DOHH2 (cell line): ENCODE results near the gene ZNF79.

Source experiments
- H3F3A ChIP-seq: fragments of 200-600 bp; sonication (generic), shearing (Covaris generic); 2 replicates; pipeline ENCODE4 v1.6.0; 2016; ENCODE audit warnings: antibody characterized with exemption, mild to moderate bottlenecking; ENCODE audit not compliant: control insufficient read depth, insufficient read depth
- H3K27ac ChIP-seq: fragments of 200-600 bp; sonication (generic); 2 replicates; pipeline ENCODE4 v1.5.1; 2014; ENCODE audit warnings: low read depth, mild to moderate bottlenecking, low read length, moderate library complexity
- H3K27me3 ChIP-seq: fragments of 200-600 bp; sonication (generic); 2 replicates; pipeline ENCODE4 v1.6.1; 2014; ENCODE audit warnings: mild to moderate bottlenecking, low read length, mixed read lengths; ENCODE audit not compliant: control insufficient read depth
- H3K36me3 ChIP-seq: fragments of 200-600 bp; sonication (generic); 2 replicates; pipeline ENCODE4 v1.6.1; 2014; ENCODE audit warnings: mild to moderate bottlenecking, low read length, moderate library complexity, mixed read lengths; ENCODE audit not compliant: control insufficient read depth
- H3K4me1 ChIP-seq: fragments of 200-600 bp; sonication (generic); 2 replicates; pipeline ENCODE4 v1.6.1; 2014; ENCODE audit warnings: mild to moderate bottlenecking, low read length, mixed read lengths; ENCODE audit not compliant: control insufficient read depth
- H3K4me2 ChIP-seq: fragments of 200-600 bp; sonication (generic); 2 replicates; pipeline ENCODE4 v1.6.0; 2014; ENCODE audit warnings: mild to moderate bottlenecking, low read length, moderate library complexity
- H3K4me3 ChIP-seq: fragments of 200-600 bp; sonication (generic); 2 replicates; pipeline ENCODE4 v1.5.1; 2014; ENCODE audit warnings: mild to moderate bottlenecking, low read length, mixed read lengths
- H3K79me2 ChIP-seq: fragments of 200-600 bp; sonication (generic); 2 replicates; pipeline ENCODE4 v1.6.1; 2014; ENCODE audit warnings: mild to moderate bottlenecking, low read length, mixed read lengths; ENCODE audit not compliant: control insufficient read depth
- H3K9me2 ChIP-seq: fragments of 200-600 bp; sonication (generic); replicated peaks from 2 replicates; pipeline ENCODE4 v1.6.1; 2014; ENCODE audit warnings: mild to moderate bottlenecking, low read length, mixed read lengths; ENCODE audit not compliant: control insufficient read depth
- H3K9me3 ChIP-seq: fragments of 200-600 bp; sonication (generic); 2 replicates; pipeline ENCODE4 v1.6.1; 2014; ENCODE audit warnings: antibody characterized with exemption, low read length, mixed read lengths; ENCODE audit not compliant: control insufficient read depth, insufficient read depth
- H4K20me1 ChIP-seq: fragments of 200-600 bp; sonication (generic); 2 replicates; pipeline ENCODE4 v1.6.0; 2014; ENCODE audit warnings: low read depth, mild to moderate bottlenecking, antibody characterized with exemption, low read length, moderate library complexity; ENCODE audit not compliant: control insufficient read depth, insufficient read depth
- CTCF ChIP-seq: fragments of 200-600 bp; sonication (generic); IDR thresholded peaks from one replicate; pipeline ENCODE4 v1.5.1; 2014; ENCODE audit warnings: antibody characterized with exemption, mild to moderate bottlenecking, low read depth, low read length; ENCODE audit not compliant: poor library complexity, severe bottlenecking
- EZH2phosphoT487 ChIP-seq: fragments of 200-600 bp; sonication (generic); IDR thresholded peaks from 2 replicates; pipeline ENCODE4 v1.6.1; 2017; ENCODE audit warnings: borderline replicate concordance, mild to moderate bottlenecking, antibody characterized with exemption, low read length, moderate library complexity, mixed read lengths

ZNF79 gene

GRCh38 chr9:127389381-127390247 lies 34.6 kb upstream of the ZNF79 start:
- Histone ChIP-seq H3K4me3 (no peak overlapping the region), H3K79me2 (no peaks in the 10 kb centered on the region), H3K9me2 (no peaks in the 10 kb centered on the region), H3K4me2 (no peak overlapping the region), H3K27ac (no peak overlapping the region), H4K20me1 (no peaks in the 10 kb centered on the region), H3K9me3 (no peaks in the 10 kb centered on the region), H3K4me1 (no peaks in the 10 kb centered on the region), H3K36me3 (no peaks in the 10 kb centered on the region), H3F3A (no peaks in the 10 kb centered on the region), H3K27me3 (0 out of 2 replicates have a peak, but pooled peaks cover 6% of the 10 kb centered on the region)
- TF ChIP-seq EZH2phosphoT487 (no peak), CTCF (no peak)

- Histone ChIP-seq H3K4me3 (no peak overlapping the region), H3K9me2 (no peaks in the 10 kb centered on the region), H3K4me2 (no peak overlapping the region), H4K20me1 (no peaks in the 10 kb centered on the region), H3F3A (no peaks in the 10 kb centered on the region), H3K36me3 (no peaks in the 10 kb centered on the region), H3K79me2 (no peaks in the 10 kb centered on the region), H3K4me1 (no peaks in the 10 kb centered on the region), H3K27me3 (0 out of 2 replicates have a peak, but pooled peaks cover 6% of the 10 kb centered on the region), H3K9me3 (no peaks in the 10 kb centered on the region), H3K27ac (no peak overlapping the region)
- TF ChIP-seq EZH2phosphoT487 (no peak), CTCF (no peak)
These were observed 34.0 kb upstream of the ZNF79 start for GRCh38 chr9:127390248-127390545.

DNA sequence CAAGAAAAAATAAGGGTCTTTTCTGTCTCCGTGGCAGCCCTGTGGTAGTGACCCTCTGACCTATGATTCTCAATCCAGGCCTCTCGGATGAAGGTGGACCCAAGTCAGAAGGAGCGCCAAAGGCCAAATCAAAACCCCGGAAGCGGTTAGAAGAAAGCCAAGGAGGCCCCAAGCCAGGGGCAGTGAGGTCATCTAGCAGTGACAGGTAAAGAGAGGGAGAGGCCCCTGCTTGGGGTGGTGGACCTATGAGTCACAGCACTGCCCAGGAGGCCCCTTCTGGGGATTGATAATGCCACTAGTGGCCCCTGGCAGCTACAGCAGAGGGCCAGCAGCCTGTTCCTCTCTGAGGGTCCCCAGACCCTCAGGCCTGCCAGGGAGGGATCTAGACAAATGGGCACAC lies 33.6 kb upstream of the ZNF79 start:
- 0 out of 2 replicates have a peak, but pooled peaks cover 6% of the 10 kb centered on the region for H3K27me3 ChIP-seq
- no peak overlapping the region for H3K4me3 ChIP-seq
- no peaks in the 10 kb centered on the region for H3K36me3 ChIP-seq
- H3K9me3 ChIP-seq: no peaks in the 10 kb centered on the region
- H3K79me2 ChIP-seq: no peaks in the 10 kb centered on the region
- no peak overlapping the region for H3K27ac ChIP-seq
- H3K4me1 ChIP-seq: no peaks in the 10 kb centered on the region
- TF ChIP-seq CTCF (no peak), EZH2phosphoT487 (no peak)
- H3K9me2 ChIP-seq: no peaks in the 10 kb centered on the region
- H3F3A ChIP-seq: no peaks in the 10 kb centered on the region
- no peak overlapping the region for H3K4me2 ChIP-seq
- no peaks in the 10 kb centered on the region for H4K20me1 ChIP-seq
